Activated T-cell treated with anti-CD3 and anti-CD28 coated beads, Interleukin-2, amount 50 U/mL, for 4 hours (primary cell): ENCODE measurements around the gene AOC2. TPM values are rescaled to one million over a fixed set of nuclear protein-coding genes. Genes with fewer than 3 reads are reported as not detected.
"Not testable (repeated sequence)": the region's sequence is repeated elsewhere in the genome, so short reads cannot be mapped to it uniquely, and the experiment has no call there.

Source experiments
- ATAC-seq, 2 donors: fragments of 200-7000 bp; cut with Tn5 transposase; one replicate each; pipeline ENCODE4 v1.10.0; 2021
- DNase-seq: peaks from one replicate; pipeline ENCODE4 v3.0.0-alpha.2; 2020
- H3K27me3 Mint-ChIP-seq: one replicate; pipeline ENCODE4 v1.8.0; 2021; ENCODE audit warnings: low read depth, mixed read lengths
- H3K36me3 Mint-ChIP-seq: one replicate; pipeline ENCODE4 v1.8.0; 2022; ENCODE audit warnings: mixed read lengths; ENCODE audit not compliant: insufficient read depth
- H3K4me1 Mint-ChIP-seq: one replicate; pipeline ENCODE4 v1.8.0; 2021; ENCODE audit warnings: low read depth, mixed read lengths
- H3K4me3 Mint-ChIP-seq: one replicate; pipeline ENCODE4 v1.8.0; 2021; ENCODE audit warnings: mild to moderate bottlenecking, moderate library complexity, mixed read lengths
- H3K9me3 Mint-ChIP-seq: one replicate; pipeline ENCODE4 v1.8.0; 2021; ENCODE audit warnings: mixed read lengths
- total RNA-seq, 3 donors: library from RNA; stranded (reverse); gene quantifications; one replicate each; pipeline ENCODE4 v1.2.1, GENCODE V29; 2021

Gene AOC2
- total RNA-seq, 3 donors from 2014 or later: 2.7 to 4.1 (median 3.7) TPM

DNA sequence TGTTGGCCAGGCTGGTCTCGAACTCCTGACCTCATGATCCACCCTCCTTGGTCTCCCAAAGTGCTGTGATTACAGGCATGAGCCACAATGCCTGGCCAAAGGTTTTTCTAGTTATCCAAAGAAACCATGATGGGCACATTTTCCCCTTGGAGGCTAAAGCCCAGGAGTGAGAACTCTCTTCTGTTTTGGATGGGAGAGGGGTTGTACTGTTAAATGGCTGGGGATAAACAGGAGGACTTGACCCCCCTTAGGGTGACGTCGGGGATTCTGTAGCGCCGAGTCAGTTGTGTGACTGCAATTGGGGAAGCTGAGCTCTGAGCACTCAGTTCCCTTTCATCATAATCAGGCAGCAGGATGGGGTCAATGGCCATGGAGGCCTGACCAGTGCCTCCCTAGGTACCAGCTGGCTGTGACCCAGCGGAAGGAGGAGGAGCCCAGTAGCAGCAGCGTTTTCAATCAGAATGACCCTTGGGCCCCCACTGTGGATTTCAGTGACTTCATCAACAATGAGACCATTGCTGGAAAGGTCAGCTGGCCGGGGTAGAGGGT is 10.7 kb downstream of the AOC2 start:
- H3K9me3 Mint-ChIP-seq: no peaks in the 10 kb centered on the region
- no peak for DNase-seq
- ATAC-seq: no peak
- no peaks in the 10 kb centered on the region for H3K36me3 Mint-ChIP-seq
- H3K4me1 Mint-ChIP-seq: no peaks in the 10 kb centered on the region
- no peak overlapping the region for H3K4me3 Mint-ChIP-seq
- peaks cover 2% of the 10 kb centered on the region for H3K27me3 Mint-ChIP-seq

DNA sequence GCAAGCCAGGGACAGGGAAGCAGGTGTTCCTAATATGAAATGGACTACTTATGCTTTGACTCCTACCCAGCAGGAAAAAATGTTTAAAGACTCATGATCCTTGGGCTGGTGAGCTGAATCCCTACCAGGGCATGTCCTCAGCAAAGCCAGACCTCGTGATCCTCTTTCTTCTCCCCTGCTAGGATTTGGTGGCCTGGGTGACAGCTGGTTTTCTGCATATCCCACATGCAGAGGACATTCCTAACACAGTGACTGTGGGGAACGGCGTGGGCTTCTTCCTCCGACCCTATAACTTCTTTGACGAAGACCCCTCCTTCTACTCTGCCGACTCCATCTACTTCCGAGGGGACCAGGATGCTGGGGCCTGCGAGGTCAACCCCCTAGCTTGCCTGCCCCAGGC is 11.7 kb downstream of the AOC2 start:
- DNase-seq, H3K4me3 Mint-ChIP-seq, H3K9me3 Mint-ChIP-seq, ATAC-seq, H3K27me3 Mint-ChIP-seq, H3K4me1 Mint-ChIP-seq, H3K36me3 Mint-ChIP-seq: not testable (repeated sequence)

DNA sequence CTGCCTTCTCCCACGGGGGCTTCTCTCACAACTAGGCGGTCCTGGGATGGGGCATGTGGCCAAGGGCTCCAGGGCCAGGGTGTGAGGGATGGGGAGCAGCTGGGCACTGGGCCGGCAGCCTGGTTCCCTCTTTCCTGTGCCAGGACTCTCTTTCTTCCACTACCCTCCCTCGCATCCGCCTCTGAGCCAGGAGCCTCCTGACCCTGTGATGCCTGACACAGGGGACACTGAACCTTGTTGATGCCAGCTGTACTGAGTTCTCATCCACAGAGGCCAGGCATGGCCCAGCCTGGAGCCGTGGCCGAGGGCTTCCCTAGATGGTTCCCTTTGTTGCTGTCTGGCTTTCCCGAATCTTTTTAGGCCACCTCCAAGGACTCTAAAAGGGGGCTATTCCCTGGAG is 12.1 kb downstream of the AOC2 start:
- not testable (repeated sequence) for DNase-seq, H3K9me3 Mint-ChIP-seq, H3K4me3 Mint-ChIP-seq, H3K36me3 Mint-ChIP-seq, H3K27me3 Mint-ChIP-seq, H3K4me1 Mint-ChIP-seq, ATAC-seq

DNA sequence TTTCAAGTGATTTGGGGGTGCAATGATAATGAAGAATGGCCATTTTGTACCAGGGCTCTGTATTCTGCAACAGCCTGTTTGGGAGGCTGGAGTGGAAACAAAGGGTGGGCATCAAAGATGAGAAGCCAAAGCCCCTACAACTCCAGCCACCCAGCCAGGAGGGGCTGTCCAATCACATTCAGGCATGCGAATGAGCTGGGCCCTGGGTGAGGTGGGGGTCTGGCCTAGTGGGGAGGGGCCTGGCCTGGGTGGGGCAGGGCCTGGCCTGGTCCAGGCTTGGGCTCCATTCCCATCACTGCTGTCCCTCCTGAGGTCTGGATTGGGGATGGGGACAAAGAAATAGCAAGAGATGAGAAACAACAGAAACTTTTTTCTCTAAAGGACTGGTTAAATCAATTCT is 13.0 kb downstream of the AOC2 start:
- Mint-ChIP-seq H3K36me3 (no peaks in the 10 kb centered on the region), H3K4me1 (no peaks in the 10 kb centered on the region), H3K27me3 (peaks cover 2% of the 10 kb centered on the region), H3K4me3 (no peak overlapping the region), H3K9me3 (no peaks in the 10 kb centered on the region)
- no peak for ATAC-seq
- no peak for DNase-seq

DNA sequence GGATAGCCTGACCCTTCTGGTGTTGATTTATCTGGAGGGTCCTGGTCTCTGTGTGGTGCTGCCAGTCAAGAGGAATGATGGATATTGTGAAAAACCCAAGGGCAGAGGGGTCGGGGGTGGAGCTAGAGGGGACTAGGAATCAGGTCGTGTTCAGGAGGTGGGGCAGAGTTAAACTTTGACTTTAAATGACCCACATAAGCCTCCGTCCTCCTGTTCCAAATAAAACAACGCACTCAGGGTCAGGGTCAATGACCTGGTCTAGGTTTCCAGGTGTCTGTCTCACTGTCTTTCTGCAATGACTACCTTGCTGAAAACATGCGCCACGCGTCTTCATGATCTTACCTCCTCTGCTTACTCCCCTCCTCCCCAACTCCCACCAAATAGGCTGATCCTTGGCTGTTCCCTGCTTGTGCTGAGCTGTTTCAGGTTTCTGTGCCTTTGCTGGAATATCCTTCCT is 21.3 kb downstream of the AOC2 start:
- H3K36me3 Mint-ChIP-seq: no peaks in the 10 kb centered on the region
- no peaks in the 10 kb centered on the region for H3K4me1 Mint-ChIP-seq
- peaks cover 27% of the 10 kb centered on the region for H3K27me3 Mint-ChIP-seq
- H3K9me3 Mint-ChIP-seq: no peaks in the 10 kb centered on the region
- DNase-seq (no peak), ATAC-seq (no peak)
- H3K4me3 Mint-ChIP-seq: no peak overlapping the region

DNA sequence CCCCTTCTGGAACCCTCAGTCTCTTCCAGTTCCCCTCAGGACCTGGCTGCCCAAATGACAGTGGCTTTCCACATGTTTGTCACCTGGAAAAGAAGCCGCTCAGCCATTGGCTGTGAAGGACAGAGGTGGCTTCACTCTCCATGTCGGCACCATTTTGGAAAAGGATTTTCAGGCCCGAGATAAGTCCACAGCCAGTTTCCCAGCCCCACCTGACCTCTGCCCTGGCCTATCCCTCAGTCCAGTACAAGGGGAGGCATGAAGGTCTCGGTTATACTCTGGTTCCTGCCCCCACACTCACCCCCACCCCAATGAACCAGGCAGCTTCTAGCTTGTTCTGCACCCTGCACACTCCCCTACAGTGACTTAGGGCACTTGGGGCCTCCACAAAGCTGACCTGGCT is 21.8 kb downstream of the AOC2 start:
- no peaks in the 10 kb centered on the region for H3K9me3 Mint-ChIP-seq
- no peaks in the 10 kb centered on the region for H3K4me1 Mint-ChIP-seq
- peaks cover 30% of the 10 kb centered on the region for H3K27me3 Mint-ChIP-seq
- no peak overlapping the region for H3K4me3 Mint-ChIP-seq
- DNase-seq (no peak), ATAC-seq (no peak)
- H3K36me3 Mint-ChIP-seq: no peaks in the 10 kb centered on the region

DNA sequence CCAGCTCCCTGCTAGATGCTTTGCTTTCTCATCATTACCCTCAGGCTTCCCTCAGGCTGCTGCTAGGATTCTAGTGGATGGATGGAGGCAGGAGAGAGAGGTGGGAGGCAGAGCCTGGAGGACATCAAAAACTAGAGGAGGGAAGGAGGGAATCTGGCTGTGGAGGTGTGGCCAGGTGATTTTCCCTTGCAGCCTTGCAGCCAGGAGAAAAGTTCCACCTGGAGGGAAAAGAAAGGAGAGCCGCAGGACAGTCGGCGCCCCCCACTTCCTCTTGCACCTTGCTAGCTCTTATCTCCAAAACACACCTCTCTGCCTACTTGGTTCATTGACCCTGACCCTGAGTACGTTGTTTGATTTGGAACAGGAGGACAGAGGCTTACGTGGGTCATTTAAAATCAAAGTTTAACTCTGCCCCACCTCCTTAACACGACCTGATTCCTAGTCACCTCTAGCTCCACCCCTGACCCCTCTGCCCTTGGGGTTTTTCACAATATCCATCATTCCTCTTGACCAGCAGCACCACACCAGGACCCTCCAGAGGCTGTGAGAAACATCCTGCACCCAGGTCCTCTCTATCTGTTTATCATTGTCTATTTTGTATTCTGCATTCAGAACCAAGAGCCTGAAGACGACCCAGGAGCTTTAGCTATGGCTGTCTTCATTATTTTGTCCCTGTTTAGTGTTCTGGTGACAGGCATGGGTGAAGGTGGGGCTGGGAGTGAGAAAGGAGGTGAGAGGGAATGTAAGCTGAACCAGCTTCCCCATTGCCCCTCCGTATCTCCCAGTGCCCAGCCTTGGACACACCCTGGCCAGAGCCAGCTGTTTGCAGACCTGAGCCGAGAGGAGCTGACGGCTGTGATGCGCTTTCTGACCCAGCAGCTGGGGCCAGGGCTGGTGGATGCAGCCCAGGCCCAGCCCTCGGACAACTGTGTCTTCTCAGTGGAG is 22.5 kb downstream of the AOC2 start:
- H3K27me3 Mint-ChIP-seq: peaks cover 35% of the 10 kb centered on the region
- no peak for ATAC-seq
- no peaks in the 10 kb centered on the region for H3K9me3 Mint-ChIP-seq
- no peaks in the 10 kb centered on the region for H3K36me3 Mint-ChIP-seq
- DNase-seq: no peak
- H3K4me3 Mint-ChIP-seq: no peak overlapping the region
- H3K4me1 Mint-ChIP-seq: no peaks in the 10 kb centered on the region

DNA sequence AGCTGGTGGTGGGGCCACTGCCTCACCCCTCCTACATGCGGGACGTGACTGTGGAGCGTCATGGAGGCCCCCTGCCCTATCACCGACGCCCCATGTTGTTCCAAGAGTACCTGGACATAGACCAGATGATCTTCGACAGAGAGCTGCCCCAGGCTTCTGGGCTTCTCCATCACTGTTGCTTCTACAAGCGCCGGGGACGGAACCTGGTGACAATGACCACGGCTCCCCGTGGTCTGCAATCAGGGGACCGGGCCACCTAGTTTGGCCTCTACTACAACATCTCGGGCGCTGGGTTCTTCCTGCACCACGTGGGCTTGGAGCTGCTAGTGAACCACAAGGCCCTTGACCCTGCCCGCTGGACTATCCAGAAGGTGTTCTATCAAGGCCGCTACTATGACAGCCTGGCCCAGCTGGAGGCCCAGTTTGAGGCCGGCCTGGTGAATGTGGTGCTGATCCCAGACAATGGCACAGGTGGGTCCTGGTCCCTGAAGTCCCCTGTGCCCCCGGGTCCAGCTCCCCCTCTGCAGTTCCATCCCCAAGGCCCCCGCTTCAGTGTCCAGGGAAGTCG is 23.4 kb downstream of the AOC2 start:
- peaks cover 35% of the 10 kb centered on the region for H3K27me3 Mint-ChIP-seq
- DNase-seq, H3K4me1 Mint-ChIP-seq, H3K9me3 Mint-ChIP-seq, H3K4me3 Mint-ChIP-seq, H3K36me3 Mint-ChIP-seq, ATAC-seq: not testable (repeated sequence)

DNA sequence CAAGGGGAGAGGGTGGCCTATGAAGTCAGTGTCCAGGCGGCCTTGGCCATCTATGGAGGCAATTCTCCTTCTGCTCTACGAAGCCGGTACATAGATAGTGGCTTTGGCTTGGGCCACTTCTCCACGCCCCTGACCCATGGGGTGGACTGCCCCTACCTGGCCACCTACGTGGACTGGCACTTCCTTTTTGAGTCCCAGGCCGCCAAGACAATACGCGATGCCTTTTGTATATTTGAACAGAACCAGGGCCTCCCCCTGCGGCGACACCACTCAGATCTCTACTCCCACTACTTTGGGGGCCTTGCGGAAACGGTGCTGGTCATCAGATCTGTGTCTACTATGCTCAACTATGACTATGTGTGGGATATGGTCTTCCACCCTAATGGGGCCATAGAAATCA is 24.0 kb downstream of the AOC2 start:
- no peak for ATAC-seq
- Mint-ChIP-seq H3K4me3 (no peak overlapping the region), H3K36me3 (no peaks in the 10 kb centered on the region), H3K4me1 (no peaks in the 10 kb centered on the region), H3K27me3 (peaks cover 39% of the 10 kb centered on the region), H3K9me3 (no peaks in the 10 kb centered on the region)
- no peak for DNase-seq

DNA sequence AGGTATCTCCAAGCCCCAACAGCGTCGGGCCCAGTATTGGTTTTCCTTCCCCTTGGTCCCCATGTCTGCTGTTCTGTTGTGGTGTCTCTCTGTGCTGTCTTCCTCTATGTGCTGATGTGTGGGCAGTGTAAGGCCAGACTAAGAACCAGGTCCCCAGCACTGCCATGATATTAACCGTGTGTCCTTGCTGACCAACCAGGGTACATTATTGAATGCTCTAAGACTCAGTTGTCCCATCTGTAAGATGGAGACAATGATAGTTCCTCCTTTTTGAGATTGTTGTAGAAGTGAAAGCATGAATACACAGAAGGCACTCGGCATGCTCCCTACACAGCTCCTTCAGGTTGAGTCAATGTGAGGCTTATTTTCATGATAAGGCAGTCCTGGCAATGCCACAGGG is 27.3 kb downstream of the AOC2 start:
- peaks cover 28% of the 10 kb centered on the region for H3K27me3 Mint-ChIP-seq
- ATAC-seq (no peak), DNase-seq (no peak)
- H3K4me3 Mint-ChIP-seq: no peak overlapping the region
- no peaks in the 10 kb centered on the region for H3K4me1 Mint-ChIP-seq
- H3K9me3 Mint-ChIP-seq: no peaks in the 10 kb centered on the region
- H3K36me3 Mint-ChIP-seq: no peaks in the 10 kb centered on the region

DNA sequence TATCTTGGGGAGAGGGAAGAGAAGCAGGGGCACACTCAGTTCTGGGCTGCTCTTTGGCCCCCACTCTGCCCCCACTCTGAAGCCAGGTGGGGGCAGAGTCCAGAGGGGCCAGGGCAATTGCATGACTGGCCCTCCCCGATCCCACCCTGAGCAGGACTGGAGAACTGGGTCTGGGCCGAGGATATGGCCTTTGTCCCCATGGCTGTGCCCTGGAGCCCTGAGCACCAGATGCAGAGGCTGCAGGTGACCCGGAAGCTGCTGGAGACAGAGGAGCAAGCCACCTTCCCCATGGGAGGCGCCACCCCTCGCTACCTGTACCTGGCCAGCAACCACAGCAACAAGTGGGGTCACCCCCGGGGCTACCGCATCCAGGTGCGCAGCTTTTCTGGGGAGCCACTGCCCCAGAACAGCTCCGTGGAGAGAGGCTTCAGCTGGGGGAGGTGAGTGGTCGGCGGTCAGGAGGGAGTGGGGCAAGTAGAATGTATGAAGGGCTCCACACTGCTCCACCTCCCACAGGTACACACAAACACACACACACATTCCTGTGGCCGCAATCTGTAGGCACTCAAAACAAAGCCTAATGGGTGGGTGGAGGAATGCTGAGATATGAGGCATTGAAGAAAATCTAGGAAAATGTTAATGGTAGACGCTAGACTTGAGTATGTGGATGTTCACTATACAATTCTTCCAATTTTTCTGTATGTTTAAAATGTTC is 28.0 kb downstream of the AOC2 start:
- Mint-ChIP-seq H3K9me3 (no peaks in the 10 kb centered on the region), H3K36me3 (no peaks in the 10 kb centered on the region), H3K27me3 (peaks cover 31% of the 10 kb centered on the region), H3K4me1 (no peaks in the 10 kb centered on the region), H3K4me3 (no peak overlapping the region)
- ATAC-seq (no peak), DNase-seq (no peak)

DNA sequence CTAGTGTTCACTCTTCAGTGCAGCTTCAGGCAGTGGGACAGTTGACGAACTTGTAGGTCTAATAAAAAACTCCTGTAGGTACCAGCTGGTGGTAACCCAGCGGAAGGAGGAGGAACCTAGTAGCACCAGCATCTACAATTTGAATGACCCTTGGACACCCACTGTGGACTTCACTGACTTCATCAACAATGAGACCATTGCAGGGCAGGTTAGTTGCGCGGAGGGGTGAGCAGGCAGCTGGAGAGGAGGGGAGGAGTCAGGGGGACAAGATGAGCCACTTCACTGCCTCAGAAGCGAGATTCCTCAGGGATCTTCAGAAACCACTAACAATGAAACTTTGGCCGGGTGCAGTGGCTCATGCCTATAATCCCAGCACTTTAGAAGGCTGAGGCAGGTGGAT is 28.9 kb downstream of the AOC2 start:
- ATAC-seq (no peak), DNase-seq (no peak)
- no peaks in the 10 kb centered on the region for H3K36me3 Mint-ChIP-seq
- H3K27me3 Mint-ChIP-seq: peaks cover 30% of the 10 kb centered on the region
- H3K9me3 Mint-ChIP-seq: no peaks in the 10 kb centered on the region
- H3K4me3 Mint-ChIP-seq: no peak overlapping the region
- no peaks in the 10 kb centered on the region for H3K4me1 Mint-ChIP-seq

DNA sequence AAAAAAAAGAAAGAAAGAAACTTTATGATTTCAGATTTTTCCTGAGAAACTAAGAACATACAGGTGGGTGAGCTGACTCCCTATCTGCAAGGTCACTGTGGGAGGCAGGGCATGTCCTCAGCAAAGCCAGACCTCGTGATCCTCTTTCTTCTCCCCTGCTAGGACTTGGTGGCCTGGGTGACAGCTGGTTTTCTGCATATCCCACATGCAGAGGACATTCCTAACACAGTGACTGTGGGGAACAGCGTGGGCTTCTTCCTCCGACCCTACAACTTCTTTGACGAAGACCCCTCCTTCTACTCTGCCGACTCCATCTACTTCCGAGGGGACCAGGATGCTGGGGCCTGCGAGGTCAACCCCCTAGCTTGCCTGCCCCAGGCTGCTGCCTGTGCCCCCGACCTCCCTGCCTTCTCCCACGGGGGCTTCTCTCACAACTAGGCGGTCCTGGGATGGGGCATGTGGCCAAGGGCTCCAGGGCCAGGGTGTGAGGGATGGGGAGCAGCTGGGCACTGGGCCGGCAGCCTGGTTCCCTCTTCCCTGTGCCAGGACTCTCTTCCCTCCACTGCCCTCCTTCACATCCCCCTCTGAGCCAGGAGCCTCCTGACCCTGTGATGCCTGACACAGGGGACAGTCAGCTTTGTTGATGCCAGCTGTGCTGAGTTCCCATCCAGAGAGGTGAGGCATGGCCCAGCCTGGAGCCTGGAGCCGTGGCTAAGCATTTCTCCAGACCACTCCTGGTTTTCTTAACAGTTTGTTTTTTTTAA is 29.7 kb downstream of the AOC2 start:
- not testable (repeated sequence) for H3K36me3 Mint-ChIP-seq, ATAC-seq, H3K4me1 Mint-ChIP-seq, DNase-seq, H3K4me3 Mint-ChIP-seq, H3K9me3 Mint-ChIP-seq
- H3K27me3 Mint-ChIP-seq: peaks cover 30% of the 10 kb centered on the region

DNA sequence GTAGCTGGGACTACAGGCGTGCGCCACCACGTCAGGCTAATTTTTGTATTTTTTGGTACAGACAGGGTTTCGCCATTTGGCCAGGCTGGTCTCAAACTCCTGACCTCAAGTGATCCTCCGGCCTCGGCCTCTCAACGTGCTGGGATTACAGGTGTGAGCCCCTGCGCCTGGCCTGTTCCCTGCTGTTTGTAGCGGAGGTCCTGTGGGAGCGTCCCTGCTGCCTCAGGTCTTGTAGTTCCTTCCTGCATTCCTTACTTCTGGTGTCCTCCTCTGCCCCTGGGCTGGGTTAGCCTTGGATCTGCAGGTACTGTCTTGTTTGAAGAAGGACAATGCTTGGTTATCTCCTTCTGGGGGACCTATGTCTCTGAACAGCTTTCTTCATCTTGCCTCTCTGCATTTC is 32.7 kb downstream of the AOC2 start:
- ATAC-seq (no peak), DNase-seq (no peak)
- H3K9me3 Mint-ChIP-seq: no peaks in the 10 kb centered on the region
- H3K27me3 Mint-ChIP-seq: peaks cover 18% of the 10 kb centered on the region
- no peaks in the 10 kb centered on the region for H3K36me3 Mint-ChIP-seq
- no peaks in the 10 kb centered on the region for H3K4me1 Mint-ChIP-seq
- H3K4me3 Mint-ChIP-seq: no peak overlapping the region
